A549 treated with CpdA at 1 μM for 4 hours (cell line): ENCODE data around the gene CDC20. TPM values are rescaled to one million over a fixed set of nuclear protein-coding genes. Genes with fewer than 3 reads are reported as not detected.

Experiments
- total RNA-seq: library from RNA; stranded (reverse); fragments of 200-300 nt; extraction: Qiagen RNA extraction; gene quantifications from 5 replicates; pipeline ENCODE4 v1.2.3, GENCODE V29; 2022; ENCODE audit warnings: low read depth

CDC20 gene
- total RNA-seq: 165 to 205 TPM (median 195 TPM) in 5 replicates

DNA sequence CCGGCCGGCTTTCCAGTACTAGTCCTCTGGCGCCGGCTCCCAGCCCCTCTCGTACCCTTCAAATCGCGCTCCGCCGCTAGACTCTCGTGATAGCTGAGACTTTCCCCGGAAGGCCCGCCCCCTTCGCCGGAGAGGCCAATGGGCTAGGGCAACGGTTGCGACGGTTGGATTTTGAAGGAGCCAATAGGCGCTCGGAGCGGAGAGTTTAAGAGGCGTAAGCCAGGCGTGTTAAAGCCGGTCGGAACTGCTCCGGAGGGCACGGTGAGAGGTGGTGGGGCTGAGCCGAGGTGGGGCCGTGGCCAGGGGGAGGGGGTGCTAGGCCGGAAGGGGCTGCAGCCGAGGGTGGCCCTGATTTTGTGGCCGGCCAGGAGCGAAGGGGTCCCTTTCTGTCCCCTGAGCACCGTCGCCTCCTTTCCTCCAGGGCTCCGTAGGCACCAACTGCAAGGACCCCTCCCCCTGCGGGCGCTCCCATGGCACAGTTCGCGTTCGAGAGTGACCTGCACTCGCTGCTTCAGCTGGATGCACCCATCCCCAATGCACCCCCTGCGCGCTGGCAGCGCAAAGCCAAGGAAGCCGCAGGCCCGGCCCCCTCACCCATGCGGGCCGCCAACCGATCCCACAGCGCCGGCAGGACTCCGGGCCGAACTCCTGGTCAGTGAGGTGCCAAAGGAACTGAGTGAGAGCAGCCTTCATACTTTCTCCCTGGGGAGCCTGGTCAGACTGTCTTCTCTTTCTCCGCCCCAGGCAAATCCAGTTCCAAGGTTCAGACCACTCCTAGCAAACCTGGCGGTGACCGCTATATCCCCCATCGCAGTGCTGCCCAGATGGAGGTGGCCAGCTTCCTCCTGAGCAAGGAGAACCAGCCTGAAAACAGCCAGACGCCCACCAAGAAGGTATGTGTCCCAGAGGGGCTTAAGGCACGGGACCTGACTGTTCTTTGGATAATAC, at the start of gene CDC20:
Gene CDC20, plus strand, starts transcription at position 236 of the 948 bp plus-strand sequence. Its CDS starts 235 bp downstream, at position 471.

DNA sequence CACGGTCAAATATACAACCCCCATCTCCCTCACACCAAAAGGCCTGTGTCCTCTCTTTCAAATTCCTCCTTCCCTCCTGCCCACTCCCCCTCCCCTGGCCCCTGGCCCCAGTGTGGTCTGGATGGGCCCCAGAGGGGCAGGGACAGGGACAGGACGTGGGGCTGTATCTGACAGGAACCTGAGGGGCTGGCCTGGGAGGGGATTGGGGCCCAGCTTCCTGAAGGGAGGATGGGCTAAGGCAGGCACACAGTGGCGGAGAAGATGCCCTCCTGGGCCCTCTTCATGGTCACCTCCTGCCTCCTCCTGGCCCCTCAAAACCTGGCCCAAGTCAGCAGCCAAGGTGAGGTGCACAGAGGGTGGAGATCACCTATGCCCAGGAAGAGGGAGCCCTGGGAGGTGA, 21.2 kb upstream of the CDC20 start, which contains the start of gene MPL:
Gene MPL, plus strand, starts transcription at position 231 of the 400 bp plus-strand sequence. Its CDS starts 31 bp downstream, at position 262.

DNA sequence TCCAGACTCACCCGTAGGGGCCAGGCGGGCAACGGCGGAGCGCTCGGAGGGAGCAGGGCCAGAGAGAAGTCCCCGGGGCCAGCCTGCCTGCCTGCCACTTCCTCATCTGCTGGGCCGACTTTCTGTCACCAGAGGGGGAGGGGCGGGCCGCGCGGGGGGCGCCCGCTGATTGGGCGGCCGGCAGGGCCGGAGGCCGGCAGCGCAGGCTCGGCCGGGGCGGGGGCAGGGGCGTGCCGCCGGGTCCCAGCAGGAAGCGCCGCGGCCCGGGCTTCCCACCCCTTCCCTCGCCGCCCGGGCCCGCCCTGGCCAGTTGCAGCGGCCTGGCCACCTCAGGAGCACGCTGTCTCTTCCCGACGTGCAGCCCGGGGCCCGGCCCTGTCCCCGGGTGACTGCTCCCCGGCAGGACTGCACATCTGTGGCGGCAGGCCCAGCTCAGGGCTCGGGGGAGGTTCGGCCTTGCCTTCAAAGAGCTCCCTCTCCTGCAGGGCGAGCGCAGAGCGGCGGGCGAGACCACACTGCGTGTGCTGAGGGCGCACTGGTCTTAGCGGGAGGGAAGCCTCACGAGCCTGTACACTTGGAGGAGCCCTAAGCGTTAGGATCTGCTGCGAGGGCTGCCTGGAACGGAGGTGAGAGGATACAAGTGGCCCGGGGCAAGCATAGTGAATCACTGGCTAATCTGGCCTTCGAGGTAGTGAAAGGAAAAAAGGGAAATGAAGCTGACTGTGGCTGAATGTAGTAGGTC, 9.3 kb downstream of the CDC20 start, which contains the start of gene ELOVL1:
Gene ELOVL1, minus strand, starts transcription at position 108 of the 742 bp plus-strand sequence. CDS start 2,402 bp downstream, outside the sequence.

DNA sequence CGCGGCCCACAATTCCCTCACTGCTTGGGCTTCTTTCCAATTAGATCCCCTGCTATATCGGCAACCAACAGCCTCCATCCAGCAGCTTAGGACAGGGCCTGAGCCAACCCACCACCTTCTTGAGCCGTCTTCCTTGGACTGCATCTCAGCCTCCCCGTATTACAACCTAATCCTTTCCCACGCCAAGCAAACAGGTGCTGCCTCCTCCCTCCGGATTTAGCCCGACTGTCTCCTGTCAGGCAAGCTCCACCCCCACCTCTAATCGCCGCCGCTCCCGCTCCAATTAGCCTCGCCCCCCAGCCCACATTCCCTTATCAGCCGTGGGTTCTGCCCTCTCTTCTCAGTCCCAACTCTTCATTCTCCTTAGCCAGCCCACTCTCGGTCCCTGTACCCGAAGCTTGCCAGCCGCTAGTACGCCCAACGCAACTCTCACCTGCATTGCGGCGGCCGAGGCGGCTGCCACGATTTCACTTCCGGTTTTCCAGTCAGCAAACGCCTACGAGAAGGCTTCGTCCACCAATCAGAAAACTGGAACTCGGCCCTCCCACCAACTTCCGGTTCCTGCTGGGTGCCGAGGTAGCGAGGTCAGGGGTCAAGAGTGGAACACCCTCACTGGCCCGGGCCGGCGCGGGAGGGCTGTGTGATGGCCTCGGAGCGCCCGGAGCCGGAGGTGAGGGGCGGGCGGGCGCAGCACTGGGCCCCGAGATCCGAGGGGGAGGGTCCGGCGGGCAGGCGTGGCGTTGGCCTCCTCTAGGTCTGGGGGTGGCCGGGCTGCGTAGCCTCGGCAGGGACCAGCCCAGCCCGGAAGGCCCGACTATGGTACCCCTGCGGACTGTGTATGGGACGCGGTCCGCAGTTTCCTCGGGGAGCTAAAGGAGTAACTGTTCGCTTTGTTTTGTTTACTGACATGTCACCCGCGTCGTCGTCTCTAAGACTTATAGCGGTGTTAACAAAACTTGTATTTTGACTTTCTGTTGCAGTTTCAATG, 30.8 kb downstream of the CDC20 start, which contains the start of the genes MED8 and SZT2:
Gene MED8, minus strand, starts transcription at position 475 of the 988 bp plus-strand sequence. Its CDS starts 36 bp downstream, at position 439.
Gene SZT2, plus strand, starts transcription at position 574 of the 988 bp plus-strand sequence. Its CDS starts 70 bp downstream, at position 644.

Other genes starting within 250 kb of the CDC20 start
- gene EBNA1BP2, start 186.7 kb upstream of the CDC20 start, total RNA-seq: 183 to 204 TPM (median 193 TPM) in 5 replicates
- gene CFAP57, start 186.7 kb upstream of the CDC20 start, total RNA-seq: 0.21 to 0.58 TPM (median 0.33 TPM) in 5 replicates
- not detected in 5 replicates for gene TMEM125, start 89.0 kb upstream of the CDC20 start, total RNA-seq
- not detected in 5 replicates for gene C1orf210, start 73.4 kb upstream of the CDC20 start, total RNA-seq
- gene TIE1, start 58.0 kb upstream of the CDC20 start, total RNA-seq: not detected in 5 replicates
- 0.09 to 0.22 TPM in 2 of 5 replicates, not detected in the others for gene MPL, start 21.2 kb upstream of the CDC20 start, total RNA-seq
- gene ELOVL1, start 9.0 kb downstream of the CDC20 start, total RNA-seq: 141 to 151 TPM (median 149 TPM) in 5 replicates
- gene MED8, start 30.8 kb downstream of the CDC20 start, total RNA-seq: 37.0 to 38.6 TPM (median 38.1 TPM) in 5 replicates
- 6.5 to 9.9 TPM (median 6.9 TPM) in 5 replicates for gene SZT2, start 30.9 kb downstream of the CDC20 start, total RNA-seq
- 12.0 to 18.3 TPM (median 15.5 TPM) in 5 replicates for gene HYI, start 95.0 kb downstream of the CDC20 start, total RNA-seq
- 81.6 to 112 TPM (median 100 TPM) in 5 replicates for gene PTPRF, start 171.9 kb downstream of the CDC20 start, total RNA-seq